K562 (cell line): ENCODE results near the gene SLC25A10. TPM values are rescaled to one million over a fixed set of nuclear protein-coding genes. Genes with fewer than 3 reads are reported as not detected.
A peak's percentile ranks its signal among the peaks of the same experiment; 100 is the strongest.

Experiments
- ATAC-seq: fragments of 200-7000 bp; cut with Tn5 transposase; 3 replicates; pipeline ENCODE4 v1.9.1; 2020; ENCODE audit warnings: moderate library complexity
- BruUV-seq: library from RNA; stranded (reverse); fragments of 400-500 nt; replicated peaks from 2 replicates; lab custom pipeline; 2021; lab: Mats Ljungman, UMichigan
- CTCF ChIA-PET: fragments of 300-600 bp; formaldehyde crosslinking; extraction: SDS; loops from one replicate; lab custom pipeline; 2021; ENCODE audit warnings: low intra/inter-chr PET ratio; lab: Yijun Ruan, JAX
- POLR2A ChIA-PET: fragments of 300-600, 350-650 bp; sonication (Branson Sonifier 250); formaldehyde crosslinking; extraction: SDS; loops from one replicate; lab custom pipeline; 2021; ENCODE audit warnings: antibody characterized with exemption, inconsistent platforms; lab: Yijun Ruan, JAX
- DNase-seq, 4 experiments: peaks; one replicate each; pipeline versions ENCODE4 v3.0.0 to v3.0.0-alpha.2; 2011 to 2018; ENCODE audit warnings: low spot score in 3 of 4, mixed read lengths in 3 of 4; ENCODE audit errors: extremely low read depth in 1 of 4
- FAIRE-seq: peaks from 2 replicates; lab custom pipeline; 2011; peaks lifted over from hg19 to GRCh38; lab: Jason Lieb, UNC
- H2AFZ ChIP-seq: 2 replicates; pipeline ENCODE4 v1.6.0; 2011; ENCODE audit warnings: low read depth, low read length, control low read depth, inconsistent platforms
- H3K27ac ChIP-seq: fragments of 200-600 bp; 3 replicates; pipeline ENCODE4 v1.8.0; 2011; ENCODE audit warnings: low read depth, mild to moderate bottlenecking, control low read depth, inconsistent platforms, low read length, moderate library complexity, mixed read lengths; ENCODE audit errors: extremely low read depth
- H3K27me3 ChIP-seq, 2 experiments: fragments of 300-600 bp in 1 of 2; 2 replicates in 1 of 2; 3 replicates in 1 of 2; pipeline versions ENCODE4 v1.6.0 to v1.8.0; 2011; ENCODE audit warnings: inconsistent platforms in 2 of 2, low read length in 2 of 2, mild to moderate bottlenecking in 1 of 2, mixed read lengths in 1 of 2, moderate library complexity in 1 of 2; ENCODE audit not compliant: control insufficient read depth in 2 of 2, insufficient read depth in 2 of 2
- H3K36me3 ChIP-seq: fragments of 300-600 bp; 3 replicates; pipeline ENCODE4 v1.8.0; 2011; ENCODE audit warnings: mild to moderate bottlenecking, low read length, inconsistent platforms; ENCODE audit not compliant: control insufficient read depth, insufficient read depth
- H3K4me1 ChIP-seq, 2 experiments: fragments of 200-600 bp in 1 of 2; replicated peaks in 1 of 2; 2 replicates in 1 of 2; 3 replicates in 1 of 2; pipeline versions ENCODE4 v1.5.1 to v1.8.0; 2011; ENCODE audit warnings: inconsistent platforms in 2 of 2, low read length in 2 of 2, mild to moderate bottlenecking in 1 of 2, mixed read lengths in 1 of 2, moderate library complexity in 1 of 2; ENCODE audit not compliant: control insufficient read depth in 2 of 2, insufficient read depth in 2 of 2
- H3K4me2 ChIP-seq: 2 replicates; pipeline ENCODE4 v1.6.1; 2011; ENCODE audit warnings: low read length, control low read depth, inconsistent platforms, mixed read lengths; ENCODE audit not compliant: insufficient read depth
- H3K4me3 ChIP-seq: fragments of 200-600 bp; sonication (generic), shearing (Covaris generic); 2 replicates; pipeline ENCODE4 v1.5.1; 2016; ENCODE audit warnings: control low read depth, inconsistent platforms
- H3K79me2 ChIP-seq: fragments of 200-600 bp; 3 replicates; pipeline ENCODE4 v1.8.0; 2011; ENCODE audit warnings: low read length, inconsistent platforms; ENCODE audit not compliant: control insufficient read depth, insufficient read depth
- H3K9ac ChIP-seq, 2 experiments: 2 replicates each; pipeline versions ENCODE4 v1.6.0 to v1.6.1; 2011; ENCODE audit warnings: low read depth in 2 of 2, low read length in 2 of 2, control low read depth in 1 of 2, inconsistent platforms in 1 of 2, mild to moderate bottlenecking in 1 of 2, mixed read lengths in 1 of 2; ENCODE audit not compliant: insufficient read depth in 1 of 2
- H3K9me1 ChIP-seq: one replicate; pipeline ENCODE4 v1.6.0; 2011; ENCODE audit warnings: inconsistent platforms, mild to moderate bottlenecking, low read length, moderate library complexity; ENCODE audit not compliant: control insufficient read depth, insufficient read depth
- H3K9me3 ChIP-seq: replicated peaks from 2 replicates; pipeline ENCODE4 v1.5.1; 2011; ENCODE audit warnings: low read depth, low read length, inconsistent platforms; ENCODE audit not compliant: control insufficient read depth, insufficient read depth
- H4K20me1 ChIP-seq: replicated peaks from 2 replicates; pipeline ENCODE4 v1.6.1; 2011; ENCODE audit warnings: low read length, inconsistent platforms, mixed read lengths; ENCODE audit not compliant: control insufficient read depth, insufficient read depth
- ASH1L ChIP-seq: fragments of 450-650 bp; IDR thresholded peaks from 2 replicates; pipeline ENCODE4 v1.6.1; 2018; ENCODE audit warnings: borderline replicate concordance, mild to moderate bottlenecking, low read depth; ENCODE audit not compliant: partially characterized antibody
- CBFB ChIP-seq: sonication (generic); formaldehyde crosslinking; IDR thresholded peaks from 2 replicates; pipeline ENCODE4 v1.4.0; 2020; ENCODE audit warnings: mild to moderate bottlenecking, missing genetic modification reagents
- MAFK ChIP-seq: IDR thresholded peaks from 2 replicates; pipeline ENCODE4 v1.6.1; 2011; ENCODE audit warnings: low read length, improper control_type of control experiment
- MEF2D ChIP-seq: conservative IDR thresholded peaks from 2 replicates; pipeline ENCODE4 v1.6.1; 2016; ENCODE audit warnings: low read depth, missing genetic modification characterization, missing compliant biosample characterization
- NCOA2 ChIP-seq, 2 experiments: fragments of 450-650 bp; IDR thresholded peaks; 2 replicates each; pipeline ENCODE4 v1.6.1; 2018; ENCODE audit warnings: mild to moderate bottlenecking in 2 of 2, moderate library complexity in 1 of 2; ENCODE audit not compliant: partially characterized antibody in 2 of 2
- NFATC3 ChIP-seq: fragments of 450-650 bp; IDR thresholded peaks from 2 replicates; pipeline ENCODE4 v1.6.1; 2017; ENCODE audit warnings: mild to moderate bottlenecking
- NR2C2 ChIP-seq, 2 experiments: fragments of 200-800 bp in 1 of 2; sonication (Bioruptor generic) in 1 of 2; sonication (generic) in 1 of 2; formaldehyde crosslinking in 1 of 2; IDR thresholded peaks; 2 replicates each; pipeline versions ENCODE4 v1.6.1 to v1.8.0; 2016 to 2022; ENCODE audit warnings: mild to moderate bottlenecking in 1 of 2, missing compliant biosample characterization in 1 of 2, missing genetic modification characterization in 1 of 2, missing genetic modification reagents in 1 of 2
- PTRF ChIP-seq: fragments of 450-650 bp; IDR thresholded peaks from 2 replicates; pipeline ENCODE4 v1.6.1; 2016; ENCODE audit warnings: mild to moderate bottlenecking, missing genetic modification characterization, missing compliant biosample characterization
- RFX1 ChIP-seq: fragments of 450-650 bp; IDR thresholded peaks from 2 replicates; pipeline ENCODE4 v1.6.1; 2016; ENCODE audit warnings: mild to moderate bottlenecking, moderate library complexity
- SMARCA5 ChIP-seq: fragments of 450-650 bp; IDR thresholded peaks from 2 replicates; pipeline ENCODE4 v1.6.1; 2016
- SMARCB1 ChIP-seq: IDR thresholded peaks from 2 replicates; pipeline ENCODE4 v1.6.1; 2011; ENCODE audit warnings: improper control_type of control experiment, low read depth; ENCODE audit not compliant: insufficient read length
- SPI1 ChIP-seq: IDR thresholded peaks from 2 replicates; pipeline ENCODE4 v1.6.1; 2011; ENCODE audit warnings: low read depth, low read length, control low read depth, borderline replicate concordance
- ZNF316 ChIP-seq: fragments of 450-650 bp; IDR thresholded peaks from 2 replicates; pipeline ENCODE4 v1.6.1; 2016
- ZNF384 ChIP-seq: IDR thresholded peaks from 2 replicates; pipeline ENCODE4 v1.6.1; 2012; ENCODE audit warnings: low read depth, low read length, improper control_type of control experiment
- ZNF696 ChIP-seq: fragments of 250-450 bp; sonication (Bioruptor Pico); conservative IDR thresholded peaks from 2 replicates; pipeline ENCODE4 v1.4.0; 2020; ENCODE audit warnings: mild to moderate bottlenecking, moderate library complexity
- WGBS: fragments of 100-300 bp; shearing (Covaris generic); methylation state at CpG from one replicate; pipeline ENCODE4 v1.1.6; 2016; ENCODE audit warnings: low coverage, mixed read lengths; ENCODE audit not compliant: insufficient coverage; ENCODE audit errors: missing lambda C conversion rate; 5-methylcytosine and 5-hydroxymethylcytosine counted together
- in situ Hi-C: fragments of 300-500 bp; cut with MboI; formaldehyde crosslinking; loops from 4 replicates; pipeline ENCODE4 v1.15.0; 2018; ENCODE audit warnings: inconsistent platforms, mixed read lengths
- intact Hi-C: fragments of 100-400 bp; cut with micrococcal nuclease; formaldehyde crosslinking; loops from 2 replicates; pipeline ENCODE4 v1.14.2; 2022
- polyA plus RNA-seq, 8 experiments: library from polyadenylated mRNA; depleted of rRNA in 4 of 8; stranded (reverse) in 5 of 8; unstranded in 3 of 8; fragments of >200 nt; fragmentation: Nextera tagmentation in 2 of 8; fragmentation: Illumina TruSeq in 1 of 8; extraction: Ambion mirVana in 2 of 8; extraction: Trizol in 1 of 8; gene quantifications; 2 replicates each; pipeline versions ENCODE4 v1.2.1 to v1.2.3, GENCODE V29; 2011 to 2014; ENCODE audit warnings: inconsistent platforms in 1 of 8, missing spikeins in 1 of 8
- total RNA-seq, 7 experiments: library from RNA; depleted of rRNA in 6 of 7; stranded (reverse); fragments of >200 nt in 6 of 7; fragmentation: Illumina TruSeq in 2 of 7; extraction: Trizol in 2 of 7; gene quantifications; 2 replicates each; pipeline versions ENCODE4 v1.2.1 to v1.2.3, GENCODE V29; 2011 to 2021; ENCODE audit warnings: low replicate concordance in 1 of 7
- TF ChIP-seq, protein P1 (sequence below): fragments of 450-650 bp; formaldehyde crosslinking; IDR thresholded peaks from 2 replicates; pipeline ENCODE4 v1.4.0; 2022; ENCODE audit warnings: missing genetic modification characterization

SLC25A10 gene
- total and polyA plus RNA-seq, 9 of the 15 experiments (the other 6 are each of a cell fraction or from before 2014, with no cell fraction given) = 0.10 to 85.6 (median 34.3) TPM

DNA sequence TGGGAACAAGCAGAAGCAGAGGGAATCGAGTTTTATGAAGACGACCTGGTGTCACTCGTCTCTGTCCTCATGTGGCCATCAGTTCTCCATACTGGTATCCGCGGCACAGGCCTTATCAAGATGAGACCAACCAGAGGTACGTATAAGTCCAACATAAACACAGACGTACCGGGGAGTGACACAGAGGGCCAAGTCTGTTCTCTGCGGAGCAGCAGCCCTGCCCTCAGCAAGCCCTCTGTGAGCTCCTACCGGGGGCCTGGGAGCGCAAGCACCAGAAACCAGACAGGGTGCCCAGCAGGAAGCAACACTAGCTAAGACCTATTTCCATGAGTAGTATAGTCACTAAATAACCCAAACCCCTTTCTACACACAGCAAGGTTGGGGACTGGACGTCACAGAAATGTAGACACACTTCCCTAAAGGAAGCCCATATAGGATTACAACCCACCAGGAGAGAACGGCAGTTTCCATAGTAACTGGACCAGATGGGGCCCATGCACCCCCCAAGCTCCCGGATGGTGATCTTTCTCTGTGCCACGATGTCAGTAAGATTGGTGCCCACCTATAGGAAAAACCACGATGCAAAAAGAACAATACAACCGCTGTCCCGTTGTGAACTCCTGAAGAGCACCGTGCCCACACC, 29.4 kb upstream of the SLC25A10 start:
- no peaks in the 10 kb centered on the region for H3K9me3 ChIP-seq
- peaks cover 6% of the 10 kb centered on the region for H3K9me1 ChIP-seq
- ATAC-seq = no peak
- intact Hi-C loops = no loop called here
- H3K27me3 ChIP-seq = no peaks in the 10 kb centered on the region
- H3K9ac ChIP-seq = peak overlapping the region; percentile 96 to 99
- peak overlapping the region; percentile 78; the same call in 1 of the 2 replicates for H2AFZ ChIP-seq
- peaks cover 12% of the 10 kb centered on the region; the same call in 1 of the 2 replicates for H4K20me1 ChIP-seq
- TF ChIP-seq ZNF316 (peak; percentile 40), ZNF696 (CRISPR knock-in tag) (no peak), SMARCB1 (no peak), PTRF (tag) (no peak), MAFK (no peak), RFX1 (peak; percentile 73), SPI1 (0 out of 2 replicates have a peak, but pooled peaks have one; percentile 18), ASH1L (no peak), ZNF384 (no peak), CBFB (CRISPR knock-in tag) (0 out of 2 replicates have a peak, but pooled peaks have one; percentile 32), NCOA2 (IDR thresholded peaks at IDR 0.05; ENCODE audit: partially characterized antibody in 2 of 2) (no peak), NR2C2 (CRISPR knock-in tag; IDR thresholded peaks at IDR 0.05) (no peak), NR2C2 (tag; IDR thresholded peaks at IDR 0.05) (no peak), MEF2D (tag) (no peak), NFATC3 (no peak), SMARCA5 (no peak)
- TF ChIP-seq, protein P1, sequence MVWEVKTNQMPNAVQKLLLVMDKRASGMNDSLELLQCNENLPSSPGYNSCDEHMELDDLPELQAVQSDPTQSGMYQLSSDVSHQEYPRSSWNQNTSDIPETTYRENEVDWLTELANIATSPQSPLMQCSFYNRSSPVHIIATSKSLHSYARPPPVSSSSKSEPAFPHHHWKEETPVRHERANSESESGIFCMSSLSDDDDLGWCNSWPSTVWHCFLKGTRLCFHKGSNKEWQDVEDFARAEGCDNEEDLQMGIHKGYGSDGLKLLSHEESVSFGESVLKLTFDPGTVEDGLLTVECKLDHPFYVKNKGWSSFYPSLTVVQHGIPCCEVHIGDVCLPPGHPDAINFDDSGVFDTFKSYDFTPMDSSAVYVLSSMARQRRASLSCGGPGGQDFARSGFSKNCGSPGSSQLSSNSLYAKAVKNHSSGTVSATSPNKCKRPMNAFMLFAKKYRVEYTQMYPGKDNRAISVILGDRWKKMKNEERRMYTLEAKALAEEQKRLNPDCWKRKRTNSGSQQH (CRISPR knock-in tag) = no peak
- TF ChIP-seq, all 486 proteins: peak for 4
- POLR2A ChIA-PET = interaction anchor here (0.6 to 3.5 kb wide), 15 partner anchors 8 to 63 kb away, joined by 3 to 39 read pairs (median 5); partner anchors contain the start of genes CCDC137, MRPL12 and OXLD1
- Histone ChIP-seq H3K27ac (peak overlapping the region; percentile 78), H3K36me3 (peaks cover 41% of the 10 kb centered on the region; the same call in 2 of the 3 replicates), H3K4me3 (peak overlapping the region; percentile 96), H3K4me1 (peaks cover 13 to 52% of the 10 kb centered on the region in 2 experiments), H3K4me2 (peak overlapping the region; percentile 90), H3K79me2 (peaks cover 55% of the 10 kb centered on the region)
- in situ Hi-C loops = no loop called here
- DNase-seq (no peak), FAIRE-seq (no peak)
- WGBS = 9% methylated on average over 19 of the region's 19 CpGs
- BruUV-seq = no TSS peak
- CTCF ChIA-PET = no interaction called here
